Measurements from ENCODE around the gene OSBPL7. TPM values are rescaled to one million over a fixed set of nuclear protein-coding genes. Genes with fewer than 3 reads are reported as not detected.
A peak's percentile ranks its signal among the peaks of the same experiment; 100 is the strongest.

The OSBPL7 gene
- total RNA-seq, 6 experiments from 2014 or later, result 0.62 to 2.2 (median 1.4) TPM

DNA sequence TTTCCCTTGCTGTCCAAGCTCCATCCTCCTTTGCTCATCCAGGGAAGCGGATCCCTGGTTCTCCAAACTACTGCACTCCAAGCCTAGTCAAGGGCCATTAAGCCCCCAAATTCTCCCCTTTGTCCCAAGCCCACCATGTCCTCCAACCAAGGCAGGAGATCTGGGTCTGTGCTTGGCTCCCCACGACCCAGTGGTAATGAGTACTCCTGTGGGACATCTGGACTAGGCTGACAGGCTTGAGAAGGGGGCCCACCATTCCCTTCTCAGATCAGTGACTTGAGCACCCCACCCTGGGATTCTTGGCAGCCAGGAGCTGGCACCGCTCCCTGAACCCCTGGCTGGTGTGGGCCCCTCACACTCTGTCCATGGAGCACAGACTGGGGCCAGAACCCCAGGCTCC is 17.1 kb downstream of the OSBPL7 start:
- no peak overlapping the region for H3K27ac ChIP-seq
- no peaks in the 10 kb centered on the region for H3K9me3 ChIP-seq
- H3K4me1 ChIP-seq, result no peaks in the 10 kb centered on the region
- WGBS (ENCODE audit: insufficient coverage, low coverage, low lambda C conversion rate, missing lambda C conversion rate), result 40% methylated on average over 1 of the region's 3 CpGs
- H3K36me3 ChIP-seq, result no peaks in the 10 kb centered on the region
- ATAC-seq (no peak), DNase-seq (peak in 1 of 3 donors; percentile 42)
- intact Hi-C loops (cut with DNase I), result loop anchor here in 1 of 2 donors (10.0 kb wide), 1 partner anchor 100 kb away; no protein-coding TSS in a partner anchor
- H3K27me3 ChIP-seq, result no peaks in the 10 kb centered on the region
- TF ChIP-seq, protein P1, sequence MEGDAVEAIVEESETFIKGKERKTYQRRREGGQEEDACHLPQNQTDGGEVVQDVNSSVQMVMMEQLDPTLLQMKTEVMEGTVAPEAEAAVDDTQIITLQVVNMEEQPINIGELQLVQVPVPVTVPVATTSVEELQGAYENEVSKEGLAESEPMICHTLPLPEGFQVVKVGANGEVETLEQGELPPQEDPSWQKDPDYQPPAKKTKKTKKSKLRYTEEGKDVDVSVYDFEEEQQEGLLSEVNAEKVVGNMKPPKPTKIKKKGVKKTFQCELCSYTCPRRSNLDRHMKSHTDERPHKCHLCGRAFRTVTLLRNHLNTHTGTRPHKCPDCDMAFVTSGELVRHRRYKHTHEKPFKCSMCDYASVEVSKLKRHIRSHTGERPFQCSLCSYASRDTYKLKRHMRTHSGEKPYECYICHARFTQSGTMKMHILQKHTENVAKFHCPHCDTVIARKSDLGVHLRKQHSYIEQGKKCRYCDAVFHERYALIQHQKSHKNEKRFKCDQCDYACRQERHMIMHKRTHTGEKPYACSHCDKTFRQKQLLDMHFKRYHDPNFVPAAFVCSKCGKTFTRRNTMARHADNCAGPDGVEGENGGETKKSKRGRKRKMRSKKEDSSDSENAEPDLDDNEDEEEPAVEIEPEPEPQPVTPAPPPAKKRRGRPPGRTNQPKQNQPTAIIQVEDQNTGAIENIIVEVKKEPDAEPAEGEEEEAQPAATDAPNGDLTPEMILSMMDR (IDR thresholded peaks at IDR 0.05), result no peak
- TF ChIP-seq POLR2A (IDR thresholded peaks at IDR 0.05), result no peak
- H3K4me3 ChIP-seq, result no peak overlapping the region

DNA sequence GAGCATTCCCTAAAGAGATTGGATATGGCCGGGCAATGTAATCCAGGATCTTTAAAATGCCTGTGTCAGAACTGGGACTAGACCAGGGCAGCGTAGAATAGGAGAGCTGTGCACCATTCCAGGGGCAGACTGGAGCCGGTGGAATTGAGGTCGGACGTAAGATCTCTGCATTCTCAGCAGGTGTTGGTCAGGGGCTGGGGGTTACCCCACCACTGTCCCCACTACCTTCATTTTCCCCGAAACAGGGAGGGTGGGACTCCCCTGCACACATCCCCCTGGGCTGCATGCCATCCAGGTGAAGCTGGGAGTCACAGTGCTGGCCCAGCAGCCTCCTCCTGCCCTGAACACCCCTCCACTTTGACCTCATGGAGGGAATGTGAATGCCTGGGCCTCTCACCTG is 17.8 kb downstream of the OSBPL7 start:
- H3K9me3 ChIP-seq, result no peaks in the 10 kb centered on the region
- TF ChIP-seq, protein P1 (IDR thresholded peaks at IDR 0.05), result no peak
- no peak for TF ChIP-seq POLR2A (IDR thresholded peaks at IDR 0.05)
- peak in 1 of 3 donors; percentile 17 for DNase-seq
- intact Hi-C loops (cut with DNase I), result loop anchor here in 1 of 2 donors (10.0 kb wide), 1 partner anchor 99 kb away; no protein-coding TSS in a partner anchor
- no peaks in the 10 kb centered on the region for H3K4me1 ChIP-seq
- 64% methylated on average over 2 of the region's 6 CpGs for WGBS (ENCODE audit: insufficient coverage, low coverage, low lambda C conversion rate, missing lambda C conversion rate)
- H3K27me3 ChIP-seq, result no peaks in the 10 kb centered on the region
- no peaks in the 10 kb centered on the region for H3K36me3 ChIP-seq
- no peak overlapping the region for H3K27ac ChIP-seq
- ATAC-seq, result no peak
- no peak overlapping the region for H3K4me3 ChIP-seq

DNA sequence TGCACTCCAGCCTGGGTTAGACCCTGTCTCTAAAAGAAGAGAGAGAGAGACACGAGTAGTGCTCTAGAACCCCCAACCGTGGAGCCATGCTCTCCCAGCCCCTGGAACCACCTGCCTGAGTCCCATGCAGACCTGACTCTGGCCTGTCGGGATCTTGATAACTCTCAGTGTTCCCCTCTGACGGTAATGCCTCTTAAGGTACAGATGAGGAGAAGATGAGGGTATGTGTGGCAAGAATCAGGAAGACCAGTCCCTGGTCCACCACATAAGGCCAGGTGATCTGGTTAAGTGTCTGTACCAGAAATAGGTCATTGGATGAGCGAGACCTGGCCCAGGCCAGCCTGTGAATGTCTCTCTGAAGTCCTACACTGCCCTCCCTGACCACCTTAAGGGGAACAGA is 18.4 kb downstream of the OSBPL7 start:
- H3K27me3 ChIP-seq, result no peaks in the 10 kb centered on the region
- DNase-seq, result peak in 1 of 3 donors; percentile 5
- H3K9me3 ChIP-seq, result no peaks in the 10 kb centered on the region
- H3K27ac ChIP-seq, result no peak overlapping the region
- intact Hi-C loops (cut with DNase I), result loop anchor here in 1 of 2 donors (10.0 kb wide), 1 partner anchor 98 kb away; no protein-coding TSS in a partner anchor
- H3K4me1 ChIP-seq, result no peaks in the 10 kb centered on the region
- TF ChIP-seq, protein P1 (IDR thresholded peaks at IDR 0.05), result no peak
- TF ChIP-seq POLR2A (IDR thresholded peaks at IDR 0.05), result no peak
- WGBS (ENCODE audit: insufficient coverage, low coverage, low lambda C conversion rate, missing lambda C conversion rate), result 39% methylated on average over 3 of the region's 5 CpGs
- no peaks in the 10 kb centered on the region for H3K36me3 ChIP-seq
- no peak for ATAC-seq
- no peak overlapping the region for H3K4me3 ChIP-seq

DNA sequence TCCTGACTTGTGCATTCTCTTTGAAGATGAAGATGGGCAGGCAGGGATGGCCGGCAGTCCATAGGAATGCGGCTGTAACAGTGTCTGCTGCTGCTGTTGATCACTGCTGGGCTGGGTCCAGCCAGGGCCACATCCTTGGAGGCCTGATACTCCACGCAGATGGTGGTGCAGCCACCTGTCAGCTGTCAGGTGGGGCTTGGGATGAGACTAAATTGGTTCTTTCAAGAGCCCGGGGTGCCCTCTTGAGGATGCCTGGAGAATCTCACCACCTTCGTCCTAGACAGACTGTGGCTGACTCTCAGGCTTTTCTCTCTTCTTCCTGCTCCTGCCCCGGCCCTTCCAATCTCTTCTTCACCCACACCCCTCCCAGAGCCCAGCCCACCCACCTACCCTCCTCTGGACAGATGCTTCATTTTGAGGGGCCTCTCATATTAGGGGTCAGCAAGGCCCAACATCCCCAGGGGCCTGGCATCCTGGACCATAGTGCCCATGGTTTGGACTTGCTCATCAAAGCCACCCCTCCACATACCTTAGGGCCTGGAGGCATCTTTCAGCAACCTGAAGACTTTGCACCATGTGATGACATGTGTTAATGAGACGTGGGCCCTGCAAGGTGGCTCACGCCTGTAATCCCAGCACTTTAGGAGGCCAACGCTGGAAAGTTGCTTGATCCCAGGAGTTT is 19.1 kb downstream of the OSBPL7 start:
- DNase-seq, result peak in 1 of 3 donors; percentile 50
- H3K4me3 ChIP-seq, result no peak overlapping the region
- no peaks in the 10 kb centered on the region for H3K36me3 ChIP-seq
- H3K4me1 ChIP-seq, result no peaks in the 10 kb centered on the region
- no peak for TF ChIP-seq POLR2A (IDR thresholded peaks at IDR 0.05)
- TF ChIP-seq, protein P1 (IDR thresholded peaks at IDR 0.05), result peak; percentile 41 to 61 (median 54)
- WGBS (ENCODE audit: insufficient coverage, low coverage, low lambda C conversion rate, missing lambda C conversion rate), result 12% methylated on average over 5 of the region's 9 CpGs
- H3K27ac ChIP-seq, result no peak overlapping the region
- no peaks in the 10 kb centered on the region for H3K27me3 ChIP-seq
- intact Hi-C loops (cut with DNase I), result loop anchor here in 1 of 2 donors (10.0 kb wide), 1 partner anchor 98 kb away; no protein-coding TSS in a partner anchor
- ATAC-seq, result peak; percentile 79 to 89 (median 85)
- H3K9me3 ChIP-seq, result no peaks in the 10 kb centered on the region
